SU-DHL-6 (cell line): ENCODE results near the gene NBDY.

Source experiments
- EZH2phosphoT487 ChIP-seq: fragments of 200-600 bp; sonication (generic), shearing (Covaris generic); conservative IDR thresholded peaks from 2 replicates; pipeline ENCODE4 v1.6.1; 2018; ENCODE audit warnings: mild to moderate bottlenecking, antibody characterized with exemption, low read length, moderate library complexity, mixed read lengths
- TF ChIP-seq, protein P1 (sequence below): fragments of 200-600 bp; sonication (generic); IDR thresholded peaks from one replicate; pipeline ENCODE4 v1.5.1; 2017; ENCODE audit warnings: antibody characterized with exemption, mild to moderate bottlenecking, low read length, moderate library complexity; ENCODE audit not compliant: insufficient read depth, poor library complexity, severe bottlenecking

DNA sequence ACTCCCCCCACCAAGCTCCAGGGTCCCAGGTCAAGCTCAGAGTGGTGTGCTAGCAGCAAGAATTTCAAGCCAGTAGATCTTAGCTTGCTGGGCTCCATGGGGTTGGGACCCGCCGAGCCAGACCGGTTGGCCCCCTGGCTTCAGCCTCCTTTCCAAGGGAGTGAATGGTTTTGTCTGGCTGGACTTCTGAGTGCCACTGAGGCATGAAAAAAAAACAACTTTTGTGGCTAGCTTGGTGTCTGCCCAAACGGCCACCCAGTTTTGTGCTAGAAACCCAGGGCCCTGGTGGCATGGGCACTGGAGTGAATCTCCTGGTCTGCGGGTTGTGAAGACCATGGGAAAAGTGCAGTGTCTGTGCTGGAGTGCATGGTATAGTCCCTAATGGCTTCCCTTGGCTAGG lies 82.6 kb downstream of the NBDY start:
- TF ChIP-seq, protein P1, sequence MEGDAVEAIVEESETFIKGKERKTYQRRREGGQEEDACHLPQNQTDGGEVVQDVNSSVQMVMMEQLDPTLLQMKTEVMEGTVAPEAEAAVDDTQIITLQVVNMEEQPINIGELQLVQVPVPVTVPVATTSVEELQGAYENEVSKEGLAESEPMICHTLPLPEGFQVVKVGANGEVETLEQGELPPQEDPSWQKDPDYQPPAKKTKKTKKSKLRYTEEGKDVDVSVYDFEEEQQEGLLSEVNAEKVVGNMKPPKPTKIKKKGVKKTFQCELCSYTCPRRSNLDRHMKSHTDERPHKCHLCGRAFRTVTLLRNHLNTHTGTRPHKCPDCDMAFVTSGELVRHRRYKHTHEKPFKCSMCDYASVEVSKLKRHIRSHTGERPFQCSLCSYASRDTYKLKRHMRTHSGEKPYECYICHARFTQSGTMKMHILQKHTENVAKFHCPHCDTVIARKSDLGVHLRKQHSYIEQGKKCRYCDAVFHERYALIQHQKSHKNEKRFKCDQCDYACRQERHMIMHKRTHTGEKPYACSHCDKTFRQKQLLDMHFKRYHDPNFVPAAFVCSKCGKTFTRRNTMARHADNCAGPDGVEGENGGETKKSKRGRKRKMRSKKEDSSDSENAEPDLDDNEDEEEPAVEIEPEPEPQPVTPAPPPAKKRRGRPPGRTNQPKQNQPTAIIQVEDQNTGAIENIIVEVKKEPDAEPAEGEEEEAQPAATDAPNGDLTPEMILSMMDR = no peak
- TF ChIP-seq EZH2phosphoT487 = no peak
